ENCODE data around the gene STK11.

The STK11 gene

GRCh38 chr19:1211494-1212234, 6.1 kb downstream of the STK11 start:
- no peak for DNase-seq

- no peak for DNase-seq
These were observed 8.1 kb downstream of the STK11 start for GRCh38 chr19:1213391-1214286.

GRCh38 chr19:1214299-1214861, 8.8 kb downstream of the STK11 start:
- DNase-seq: no peak

- DNase-seq: no peak
These were observed 9.5 kb downstream of the STK11 start for GRCh38 chr19:1214862-1215731.

GRCh38 chr19:1216756-1217155, 11.2 kb downstream of the STK11 start:
- no peak for DNase-seq

GRCh38 chr19:1217366-1217765, 11.8 kb downstream of the STK11 start:
- no peak for DNase-seq

GRCh38 chr19:1218751-1219567, 13.4 kb downstream of the STK11 start:
- DNase-seq: no peak

- DNase-seq: no peak
These were observed 14.4 kb downstream of the STK11 start for GRCh38 chr19:1219786-1220476.

GRCh38 chr19:1220477-1220930, 14.9 kb downstream of the STK11 start:
- DNase-seq: no peak

GRCh38 chr19:1220976-1221903, 15.7 kb downstream of the STK11 start:
- DNase-seq: no peak

- DNase-seq: no peak
These were observed 16.3 kb downstream of the STK11 start for GRCh38 chr19:1221904-1222255.

- no peak for DNase-seq
These were observed 16.8 kb downstream of the STK11 start for GRCh38 chr19:1222394-1222793.

GRCh38 chr19:1223018-1223855, 17.7 kb downstream of the STK11 start:
- DNase-seq: no peak

GRCh38 chr19:1224047-1224825, 18.7 kb downstream of the STK11 start:
- DNase-seq: no peak

- no peak for DNase-seq
These were observed 19.3 kb downstream of the STK11 start for GRCh38 chr19:1224847-1225246.

GRCh38 chr19:1225440-1226226, 20.1 kb downstream of the STK11 start:
- no peak for DNase-seq

- no peak for DNase-seq
These were observed 20.6 kb downstream of the STK11 start for GRCh38 chr19:1226227-1226518.

All from activated naive CD4-positive, alpha-beta T cell treated with anti-CD3 and anti-CD28 coated beads, Interleukin-2, amount 50 U/mL, for 16 hours (primary cell).